ENCODE measurements around the gene ZSWIM6.
A peak's percentile ranks its signal among the peaks of the same experiment; 100 is the strongest.
"Not testable (repeated sequence)": the region's sequence is repeated elsewhere in the genome, so short reads cannot be mapped to it uniquely, and the experiment has no call there.

ZSWIM6 gene

DNA sequence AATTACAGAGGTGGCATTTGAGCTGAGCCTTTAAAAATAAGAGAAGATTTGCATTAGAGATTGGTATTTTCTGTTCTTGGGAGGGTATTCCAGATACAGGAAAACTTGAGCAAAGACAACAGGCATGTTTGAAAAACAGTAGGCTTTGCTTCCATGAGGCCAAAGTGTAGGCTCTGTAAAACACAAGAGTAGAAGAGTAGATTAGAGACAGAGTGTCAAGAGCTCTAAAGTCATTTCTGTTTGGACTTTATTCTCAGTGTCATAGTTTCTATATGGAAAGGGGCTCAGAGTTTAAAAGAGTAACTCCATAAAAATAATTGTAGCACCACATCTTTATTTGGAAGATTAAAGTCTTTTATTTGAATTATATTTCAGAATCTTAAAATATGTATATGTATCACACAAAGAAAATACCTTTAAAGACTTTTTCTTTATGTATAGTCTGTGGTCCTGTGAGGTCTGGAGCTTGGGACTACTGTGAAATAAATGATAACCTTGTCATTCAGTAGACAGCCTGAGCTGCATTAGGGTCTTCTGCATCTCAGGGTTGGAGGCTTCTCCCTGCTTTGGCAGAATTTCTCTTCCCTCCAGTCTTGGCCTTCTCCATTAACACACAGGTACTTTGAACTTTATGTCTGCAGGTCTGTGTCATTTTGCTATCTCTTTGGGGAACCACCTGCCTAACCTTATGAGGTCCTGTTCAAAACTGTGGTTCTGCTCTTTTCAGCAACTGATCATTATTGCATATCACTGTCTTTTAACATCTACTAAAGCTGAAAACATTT is 73.6 kb downstream of the ZSWIM6 start:
- no peak for DNase-seq (ENCODE audit: extremely low read depth in 1 of 2, low read depth in 1 of 2)

DNA sequence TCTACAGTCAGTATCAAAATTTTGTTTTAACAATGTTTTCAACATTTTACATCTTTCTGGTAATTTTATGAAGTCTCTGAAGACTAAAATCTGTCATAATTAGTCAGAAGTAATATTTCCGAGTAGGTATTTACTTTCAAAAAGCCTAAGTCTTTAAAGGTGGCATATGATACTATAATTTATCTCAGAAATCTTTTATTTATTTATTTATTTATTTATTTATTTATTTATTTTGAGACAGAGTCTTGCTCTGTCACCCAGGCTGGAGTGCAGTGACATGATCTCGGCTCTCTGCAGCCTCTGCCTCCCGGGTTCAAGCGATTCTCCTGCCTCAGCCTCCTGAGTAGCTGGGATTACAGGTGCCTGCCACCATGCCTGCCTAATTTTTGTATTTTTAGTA is 74.4 kb downstream of the ZSWIM6 start:
- DNase-seq (ENCODE audit: extremely low read depth in 1 of 2, low read depth in 1 of 2) = not testable (repeated sequence)

GRCh38 chr5:61407706-61408270 is 75.7 kb downstream of the ZSWIM6 start:
- DNase-seq (ENCODE audit: extremely low read depth in 1 of 2, low read depth in 1 of 2) = no peak

DNA sequence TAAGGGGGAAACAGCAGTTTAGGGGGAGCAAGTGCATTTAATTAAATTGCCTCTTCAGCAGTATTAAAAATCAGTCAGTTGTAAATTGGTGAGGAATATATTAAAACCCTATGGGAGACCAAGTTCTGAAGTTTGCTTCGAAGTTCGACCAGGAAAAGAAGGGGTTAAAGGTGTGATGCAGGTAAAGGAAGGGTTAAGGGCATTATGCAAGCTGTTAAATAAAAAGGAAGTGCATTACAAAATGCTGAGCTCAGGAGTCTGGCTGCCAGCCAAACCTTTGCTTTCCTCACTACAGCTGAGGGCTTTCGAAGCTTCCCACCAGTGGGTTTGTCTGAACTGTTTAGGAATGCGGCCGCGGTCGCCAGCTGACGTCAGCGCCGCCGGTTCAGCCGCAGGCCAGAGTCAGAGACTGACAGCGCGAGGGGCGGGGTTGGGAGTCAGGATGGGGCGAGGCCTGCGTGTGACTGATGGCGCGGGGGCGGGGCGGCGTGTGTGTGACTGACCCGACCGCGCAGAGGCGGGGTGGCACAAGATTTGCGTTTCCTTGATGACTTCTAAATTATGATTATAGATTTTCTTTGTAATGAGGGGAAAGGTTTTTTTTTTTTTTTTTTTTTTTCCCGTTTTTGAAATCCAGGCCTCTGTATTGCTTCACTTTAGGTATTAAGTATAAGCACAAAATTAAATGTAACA is 76.6 kb downstream of the ZSWIM6 start:
- peak; percentile 97 to 98 for DNase-seq (ENCODE audit: extremely low read depth in 1 of 2, low read depth in 1 of 2)

DNA sequence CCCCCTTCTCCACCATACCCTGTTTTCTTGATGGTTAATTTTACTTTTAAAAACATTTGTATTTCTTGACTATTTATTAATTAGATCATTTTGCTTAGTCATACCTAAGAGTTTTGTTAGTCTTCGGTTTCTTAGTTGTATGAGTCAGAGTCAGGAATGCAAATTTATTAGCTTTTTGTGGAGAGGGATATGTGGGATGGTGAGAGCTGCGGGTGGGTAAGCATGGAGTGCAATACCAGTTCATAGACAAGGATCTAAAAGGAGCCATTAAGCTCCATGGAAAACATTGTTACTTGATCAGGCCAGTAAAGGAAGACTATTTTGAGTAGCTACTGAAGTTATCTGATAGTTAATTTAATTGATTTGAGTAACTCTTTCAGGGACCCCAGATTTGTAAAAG is 77.5 kb downstream of the ZSWIM6 start:
- DNase-seq (ENCODE audit: extremely low read depth in 1 of 2, low read depth in 1 of 2) = no peak

DNA sequence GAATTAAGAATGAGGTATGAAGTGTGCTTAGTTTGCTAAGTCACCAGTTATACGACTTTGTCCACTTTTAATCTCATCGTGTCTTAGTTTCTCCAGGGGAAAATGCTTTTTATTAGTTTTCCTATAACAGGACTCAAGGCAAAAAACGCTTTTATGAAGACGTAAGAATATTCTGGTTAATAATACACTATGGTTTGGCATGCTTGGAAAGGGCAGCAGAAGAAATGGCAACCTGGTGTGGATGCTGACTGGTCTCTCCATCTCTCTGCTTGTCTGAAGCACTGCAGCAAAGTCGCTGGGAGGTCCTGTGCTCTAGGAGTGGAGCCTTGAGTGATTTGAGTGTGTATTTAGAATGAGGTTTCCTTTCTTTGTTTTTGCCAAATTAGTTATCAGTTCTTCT is 78.8 kb downstream of the ZSWIM6 start:
- DNase-seq (ENCODE audit: extremely low read depth in 1 of 2, low read depth in 1 of 2) = no peak

GRCh38 chr5:61412361-61412760 is 80.3 kb downstream of the ZSWIM6 start:
- no peak for DNase-seq (ENCODE audit: extremely low read depth in 1 of 2, low read depth in 1 of 2)

DNA sequence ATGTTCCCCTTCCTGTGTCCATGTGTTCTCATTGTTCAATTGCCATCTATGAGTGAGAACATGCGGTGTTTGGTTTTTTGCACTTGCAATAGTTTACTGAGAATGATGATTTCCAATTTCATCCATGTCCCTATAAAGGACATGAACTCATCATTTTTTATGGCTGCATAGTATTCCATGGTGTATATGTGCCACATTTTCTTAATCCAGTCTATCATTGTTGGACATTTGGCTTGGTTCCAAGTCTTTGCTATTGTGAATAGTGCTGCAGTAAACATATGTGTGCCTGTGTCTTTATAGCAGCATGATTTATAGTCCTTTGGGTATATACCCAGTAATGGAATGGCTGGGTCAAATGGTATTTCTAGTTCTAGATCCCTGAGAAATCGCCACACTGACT is 81.1 kb downstream of the ZSWIM6 start:
- not testable (repeated sequence) for DNase-seq (ENCODE audit: extremely low read depth in 1 of 2, low read depth in 1 of 2)

DNA sequence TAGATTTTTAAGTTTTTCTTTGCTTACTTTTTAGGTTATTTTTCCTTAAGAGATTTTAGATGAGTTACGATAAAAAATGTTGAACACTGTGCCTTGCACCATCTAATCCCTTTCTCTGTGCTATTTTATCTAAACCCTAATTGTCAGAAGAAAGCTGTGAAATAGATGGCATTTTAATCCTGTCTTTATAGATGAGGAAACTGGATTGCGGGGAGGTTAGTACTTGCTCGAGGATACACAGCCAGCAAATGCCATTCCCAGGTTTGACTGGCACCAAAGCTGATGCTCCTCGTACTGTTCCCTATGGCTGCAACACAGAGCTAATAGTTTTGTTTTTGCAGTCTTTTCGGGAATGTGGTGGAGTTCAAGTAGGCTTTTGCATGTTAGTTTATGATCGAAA is 82.7 kb downstream of the ZSWIM6 start:
- no peak for DNase-seq (ENCODE audit: extremely low read depth in 1 of 2, low read depth in 1 of 2)

DNA sequence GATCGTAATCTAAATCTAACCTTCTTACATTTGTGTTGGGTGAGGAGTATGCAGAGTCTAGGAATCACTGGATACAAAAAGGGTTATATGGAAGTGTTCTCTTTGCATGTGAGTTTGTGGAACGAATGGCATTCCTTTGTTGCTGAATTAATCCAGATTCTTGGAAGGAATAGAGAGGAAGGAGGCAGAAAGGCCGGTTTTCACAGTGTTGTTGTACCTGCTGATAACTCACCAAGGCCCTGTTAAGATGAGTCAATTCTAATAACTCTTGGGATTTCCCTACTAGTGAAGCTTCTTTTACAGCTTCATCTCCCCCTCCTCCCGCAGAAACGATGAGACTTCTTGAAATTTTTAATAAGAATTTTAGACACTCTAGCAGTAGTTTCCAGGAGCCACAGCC is 84.0 kb downstream of the ZSWIM6 start:
- DNase-seq (ENCODE audit: extremely low read depth in 1 of 2, low read depth in 1 of 2) = no peak

- no peak for DNase-seq (ENCODE audit: extremely low read depth in 1 of 2, low read depth in 1 of 2)
Measured at GRCh38 chr5:61416420-61416819, 84.4 kb downstream of the ZSWIM6 start.

- DNase-seq (ENCODE audit: extremely low read depth in 1 of 2, low read depth in 1 of 2) = no peak
Measured at GRCh38 chr5:61417340-61417739, 85.3 kb downstream of the ZSWIM6 start.

GRCh38 chr5:61417851-61418250 is 85.8 kb downstream of the ZSWIM6 start:
- no peak for DNase-seq (ENCODE audit: extremely low read depth in 1 of 2, low read depth in 1 of 2)

DNA sequence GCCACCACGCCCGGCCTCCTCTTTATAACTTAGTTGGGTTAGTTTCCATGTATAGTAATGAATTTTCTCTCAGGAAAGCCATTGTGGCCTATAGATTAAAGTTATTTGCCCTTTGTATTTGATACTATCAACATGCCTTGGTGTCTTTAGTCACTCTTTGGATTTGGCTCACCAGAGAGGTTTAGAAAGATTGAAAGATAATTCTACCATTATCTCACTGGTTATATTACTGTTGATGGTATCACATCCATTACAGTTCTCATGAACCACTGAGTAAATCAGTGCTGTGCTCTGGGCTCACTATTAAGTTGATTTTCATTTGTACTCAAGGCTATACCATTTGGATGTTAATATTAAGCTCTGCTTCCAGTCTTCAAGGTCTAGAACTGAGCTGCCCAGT is 87.0 kb downstream of the ZSWIM6 start:
- DNase-seq (ENCODE audit: extremely low read depth in 1 of 2, low read depth in 1 of 2) = no peak

DNA sequence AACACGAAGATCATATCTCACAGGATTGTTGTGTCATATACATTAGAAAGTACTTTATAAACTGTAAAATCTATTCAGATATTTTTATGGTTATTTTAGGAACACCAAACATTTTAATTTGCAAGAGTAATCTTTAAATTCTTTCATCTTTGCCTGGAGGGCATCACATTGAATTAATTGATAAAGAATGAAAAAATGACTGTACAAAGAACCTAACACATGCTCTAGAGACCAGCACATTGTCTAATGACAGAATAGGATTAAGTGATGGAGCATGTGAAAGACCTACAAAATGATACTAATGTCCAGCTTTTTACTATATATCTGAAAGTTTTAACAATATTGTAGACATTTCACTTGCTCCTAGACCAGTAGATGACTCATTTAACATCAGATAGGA is 88.0 kb downstream of the ZSWIM6 start:
- DNase-seq (ENCODE audit: extremely low read depth in 1 of 2, low read depth in 1 of 2) = no peak

DNA sequence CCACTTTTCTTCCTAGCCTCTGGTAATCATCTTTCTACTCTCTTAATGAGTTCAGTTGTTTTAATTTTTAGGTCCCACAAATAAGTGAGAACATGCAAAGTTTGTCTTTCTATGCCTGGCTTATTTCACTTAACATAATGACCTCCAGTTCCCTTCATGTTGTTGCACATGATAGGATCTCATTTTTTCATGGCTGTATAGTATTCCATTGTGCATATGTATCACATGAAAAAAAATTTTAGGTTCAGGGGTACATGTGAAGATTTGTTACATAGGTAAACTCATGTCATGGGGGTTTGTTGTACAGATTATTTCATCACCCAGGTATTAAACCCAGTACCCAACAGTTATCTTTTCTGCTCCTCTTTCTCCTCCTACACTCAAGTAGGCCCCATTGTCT is 89.2 kb downstream of the ZSWIM6 start:
- not testable (repeated sequence) for DNase-seq (ENCODE audit: extremely low read depth in 1 of 2, low read depth in 1 of 2)

GRCh38 chr5:61423487-61424145 is 91.6 kb downstream of the ZSWIM6 start:
- no peak for DNase-seq (ENCODE audit: extremely low read depth in 1 of 2, low read depth in 1 of 2)

- DNase-seq (ENCODE audit: extremely low read depth in 1 of 2, low read depth in 1 of 2) = no peak
Measured at GRCh38 chr5:61425918-61426317, 93.9 kb downstream of the ZSWIM6 start.

DNA sequence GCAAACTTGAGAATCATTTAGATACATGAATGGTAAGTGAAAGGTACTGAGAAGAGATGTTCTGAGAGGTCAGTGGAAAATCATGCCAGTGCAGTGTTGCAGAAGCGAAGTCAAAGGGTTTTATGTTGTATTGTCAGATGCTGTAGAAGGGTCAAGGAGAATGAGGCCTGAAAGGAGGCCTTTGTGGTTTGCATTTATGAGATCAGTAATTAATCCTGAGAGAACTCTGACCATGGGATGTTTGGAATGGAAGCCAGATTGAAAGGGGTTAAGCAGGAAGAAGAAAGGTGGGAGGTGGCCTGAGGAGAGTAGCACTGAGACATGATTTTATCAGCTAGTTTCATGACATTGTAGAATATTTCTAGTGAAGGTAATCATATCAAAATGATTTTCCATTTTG is 97.8 kb downstream of the ZSWIM6 start:
- no peak for DNase-seq (ENCODE audit: extremely low read depth in 1 of 2, low read depth in 1 of 2)

GRCh38 chr5:61431923-61432620 is 100.0 kb downstream of the ZSWIM6 start:
- no peak for DNase-seq (ENCODE audit: extremely low read depth in 1 of 2, low read depth in 1 of 2)

DNA sequence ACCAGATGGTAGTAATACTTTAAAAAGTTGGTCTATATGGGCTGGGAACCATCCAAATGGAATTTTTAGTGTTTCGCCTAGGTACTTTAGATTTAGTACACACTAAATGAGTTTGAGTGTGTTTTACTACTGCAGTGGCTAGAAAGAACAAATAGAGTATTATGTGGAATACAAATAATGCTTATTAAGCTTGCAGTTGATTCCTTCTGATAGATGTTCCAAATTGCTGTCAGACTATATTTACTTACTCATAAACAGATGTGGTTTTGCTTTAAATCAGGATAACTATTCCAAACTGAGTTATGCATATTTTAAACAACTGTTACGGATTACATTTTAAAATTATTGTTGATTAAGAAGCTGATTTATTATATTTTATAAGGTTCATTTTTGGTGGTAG is 103.3 kb downstream of the ZSWIM6 start:
- no peak for DNase-seq (ENCODE audit: extremely low read depth in 1 of 2, low read depth in 1 of 2)
